Breast epithelium (tissue), 3 donors: ENCODE data around the gene CABS1.

Experiments
- CTCF ChIP-seq, 3 donors: fragments of 450-650 bp; IDR thresholded peaks; one replicate each; pipeline ENCODE4 v1.5.1; 2016 to 2017; ENCODE audit warnings: antibody characterized with exemption in 3 of 3, mild to moderate bottlenecking in 3 of 3, moderate library complexity in 3 of 3
- POLR2AphosphoS5 ChIP-seq, 3 donors: sonication (generic); formaldehyde crosslinking; IDR thresholded peaks; one replicate each; pipeline ENCODE4 v1.6.1; 2017; ENCODE audit warnings: antibody characterized with exemption in 3 of 3

GRCh38 chr4:70334681-70335080 lies at the start of gene CABS1:
- TF ChIP-seq CTCF (IDR thresholded peaks at IDR 0.05): no peak
- TF ChIP-seq POLR2AphosphoS5 (IDR thresholded peaks at IDR 0.05): no peak
